GM21619 (cell line): ENCODE data around the gene TTC4.

Experiments used
- ATAC-seq: cut with Tn5 transposase; IDR thresholded peaks from one replicate; pipeline ENCODE4 v1.9.1; 2021; ENCODE audit not compliant: unreplicated experiment

TTC4 gene

GRCh38 chr1:54715493-54716298 is at the start of gene TTC4:
TTC4 (plus strand) TSS chr1:54715861; CDS start chr1:54715909, 48 bp downstream.
- peak; percentile 97 for ATAC-seq

GRCh38 chr1:54666333-54666732 is 49.3 kb upstream of the TTC4 start:
- ATAC-seq, result no peak

GRCh38 chr1:54667797-54668196 is 47.9 kb upstream of the TTC4 start:
- no peak for ATAC-seq

DNA sequence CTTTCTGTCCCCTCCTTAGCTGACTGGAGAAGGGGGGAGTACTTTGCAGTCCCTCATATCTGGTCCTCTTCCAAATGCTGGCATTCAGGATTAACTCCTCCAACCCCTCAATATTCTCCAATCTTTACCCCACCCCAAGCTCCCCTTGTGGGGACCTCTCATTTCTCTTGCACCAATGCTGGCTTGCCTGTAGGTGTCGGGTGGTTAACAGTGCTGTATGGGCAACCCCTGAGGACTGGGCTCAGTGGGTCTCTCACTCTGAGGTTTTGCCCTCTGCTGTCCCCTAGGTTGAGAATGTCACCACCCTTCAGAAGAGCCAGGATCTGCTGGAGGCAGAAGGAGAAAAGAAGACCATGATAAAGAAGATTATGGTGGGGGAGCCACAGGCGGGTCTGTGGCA is 47.1 kb upstream of the TTC4 start:
- ATAC-seq, result no peak

DNA sequence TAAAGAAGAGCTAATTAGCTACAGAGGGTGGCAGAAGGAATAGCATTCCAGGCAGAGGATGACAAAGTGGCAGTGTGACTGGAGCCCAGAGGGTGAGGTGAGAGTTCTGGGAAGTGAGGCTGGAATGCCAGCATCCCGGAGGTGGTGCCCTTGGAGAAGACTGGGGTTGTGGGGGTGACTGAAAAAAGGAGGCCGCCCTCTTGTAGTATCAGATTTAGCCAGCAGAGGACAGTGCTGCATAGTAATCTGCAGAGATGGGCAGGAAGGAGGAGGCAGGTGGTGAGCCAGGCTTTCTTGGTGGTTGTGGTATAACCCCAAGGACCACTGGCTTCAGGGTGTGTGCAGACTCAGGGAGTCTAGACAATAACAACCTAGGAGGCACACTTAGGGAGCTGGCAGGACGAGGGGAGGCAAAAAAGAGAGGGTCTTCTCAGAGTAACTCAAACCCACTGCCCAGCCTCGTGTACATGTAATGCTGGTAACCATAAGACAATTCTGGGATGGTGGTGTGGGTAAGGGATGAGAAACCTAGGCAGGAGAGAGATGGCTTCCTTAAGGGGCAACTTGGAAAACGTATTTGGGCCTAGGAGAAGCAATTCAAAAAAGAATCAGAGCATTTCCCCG is 43.6 kb upstream of the TTC4 start:
- no peak for ATAC-seq

- ATAC-seq, result no peak
These were observed 36.7 kb upstream of the TTC4 start for GRCh38 chr1:54678776-54679643.

- no peak for ATAC-seq
These were observed 36.0 kb upstream of the TTC4 start for GRCh38 chr1:54679706-54680105.

DNA sequence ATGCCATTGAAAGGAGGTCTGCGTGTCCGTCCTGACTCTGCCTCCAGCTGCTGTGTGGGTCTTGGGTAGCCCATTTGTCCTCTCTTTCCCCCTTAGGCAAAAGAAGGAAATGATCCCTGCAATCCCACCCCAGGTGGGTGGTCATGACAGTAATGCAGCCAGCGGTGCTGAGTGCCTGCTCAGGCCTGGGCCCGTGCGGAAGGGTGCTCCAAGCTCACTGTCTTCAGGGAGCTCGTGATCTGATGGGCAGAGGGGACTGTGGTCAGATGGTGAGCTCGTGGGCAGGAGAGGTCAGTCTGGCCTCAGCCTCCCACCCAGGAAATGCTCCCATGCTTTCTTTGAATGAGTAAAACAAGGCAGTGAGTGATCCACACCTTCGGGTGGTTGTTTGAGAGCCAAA is 35.3 kb upstream of the TTC4 start:
- ATAC-seq, result no peak

DNA sequence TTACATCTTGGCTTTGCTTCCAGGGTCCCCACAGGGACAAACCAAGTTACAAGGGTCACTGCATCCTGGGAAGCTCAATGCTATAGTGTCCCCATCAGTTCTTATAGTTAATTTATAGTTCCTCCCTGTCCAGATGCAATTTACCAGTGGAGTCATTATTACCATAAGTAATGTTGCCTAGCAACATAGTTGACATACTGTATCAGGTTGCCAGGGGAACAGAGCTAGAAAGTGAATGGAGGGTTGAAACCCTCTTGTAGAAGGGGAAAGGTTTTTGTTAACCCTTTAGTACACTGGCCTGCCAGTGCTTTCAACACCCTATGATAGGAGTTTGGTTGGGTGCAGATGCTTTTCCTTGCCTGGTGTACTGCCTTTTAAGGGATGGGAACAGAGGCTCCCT is 34.3 kb upstream of the TTC4 start:
- no peak for ATAC-seq

GRCh38 chr1:54683453-54683852 is 32.2 kb upstream of the TTC4 start:
- no peak for ATAC-seq

GRCh38 chr1:54685335-54685905 is 30.2 kb upstream of the TTC4 start:
- no peak for ATAC-seq

DNA sequence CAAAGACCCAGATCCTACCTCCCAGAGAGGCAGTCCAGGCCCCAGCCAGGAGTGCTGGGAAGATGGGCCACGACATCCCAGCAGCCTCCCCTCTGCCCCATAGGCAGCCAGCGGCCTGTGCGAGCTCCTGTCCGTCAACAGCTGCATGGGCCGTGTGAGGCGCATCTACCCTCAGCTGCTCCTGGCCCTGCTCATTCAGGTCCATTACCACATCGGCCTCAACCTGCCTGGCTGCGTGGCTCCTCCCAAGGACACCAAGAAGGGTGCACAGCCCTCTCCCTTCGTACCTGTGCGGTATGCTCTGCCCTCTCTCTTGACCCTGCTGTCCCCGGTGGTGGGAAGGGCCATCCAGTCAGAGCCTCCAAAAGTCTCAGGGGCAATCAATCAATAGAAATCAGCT is 29.5 kb upstream of the TTC4 start:
- ATAC-seq, result no peak

DNA sequence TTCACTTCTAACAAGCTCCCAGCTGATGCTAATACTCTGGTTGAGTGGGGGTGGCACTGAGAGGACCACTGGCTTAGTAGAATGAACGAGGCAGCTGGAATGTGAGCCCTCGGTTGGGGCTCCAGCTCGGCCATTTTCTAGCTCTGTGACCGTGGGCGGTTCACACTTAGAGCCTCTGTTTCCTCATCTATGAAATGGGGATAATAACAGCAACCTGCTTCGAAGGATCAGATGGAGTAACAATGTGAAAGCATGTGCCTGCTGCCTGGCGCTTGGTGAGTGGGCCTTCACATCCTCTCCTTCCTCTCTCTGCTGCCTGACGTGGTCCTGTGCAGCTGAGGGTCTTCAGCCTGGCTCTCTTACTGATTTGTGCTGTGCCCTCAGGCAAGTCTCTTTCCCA is 20.9 kb upstream of the TTC4 start:
- no peak for ATAC-seq

DNA sequence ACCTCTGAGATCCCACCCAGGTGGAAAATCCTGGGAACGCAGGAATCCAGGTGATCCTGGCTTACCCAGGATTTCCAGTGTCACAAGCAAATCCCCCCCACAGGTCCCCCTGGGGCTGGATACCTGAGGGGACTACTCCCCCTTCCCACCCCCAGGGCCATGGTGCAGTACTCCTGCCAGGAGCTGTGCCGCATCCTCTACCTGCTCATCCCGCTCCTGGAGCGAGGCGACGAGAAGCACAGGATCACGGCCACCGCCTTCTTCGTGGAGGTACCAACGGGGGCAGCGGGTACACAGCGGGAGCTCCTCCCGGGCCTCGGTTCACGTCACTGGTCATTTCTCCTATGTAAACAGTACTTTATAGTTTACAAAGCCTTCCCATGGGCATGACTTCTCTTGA is 20.4 kb upstream of the TTC4 start:
- ATAC-seq, result no peak

- no peak for ATAC-seq
These were observed 19.9 kb upstream of the TTC4 start for GRCh38 chr1:54695764-54696163.

- no peak for ATAC-seq
These were observed 19.4 kb upstream of the TTC4 start for GRCh38 chr1:54696262-54696661.

GRCh38 chr1:54697896-54698295 is 17.8 kb upstream of the TTC4 start:
- no peak for ATAC-seq

DNA sequence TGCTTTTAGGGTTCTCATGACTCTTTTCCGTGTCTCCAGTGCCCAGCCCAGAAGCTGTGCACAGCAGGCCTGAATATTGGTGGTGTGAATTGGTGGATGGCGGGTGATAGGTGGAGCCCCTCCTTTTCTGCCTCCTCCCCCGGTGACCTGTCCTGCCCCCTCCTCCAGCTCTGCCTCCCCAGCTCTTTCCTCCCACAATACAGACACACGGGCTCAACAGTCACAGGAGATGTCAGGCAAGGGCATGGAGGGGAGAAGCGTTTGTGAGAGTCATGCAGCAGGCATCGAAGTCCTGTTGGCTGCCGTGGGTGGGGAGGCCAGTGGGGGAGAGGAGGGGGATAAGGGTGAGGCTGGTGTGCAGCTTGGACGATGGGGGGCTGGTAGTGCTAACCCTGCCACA is 17.3 kb upstream of the TTC4 start:
- ATAC-seq, result no peak

DNA sequence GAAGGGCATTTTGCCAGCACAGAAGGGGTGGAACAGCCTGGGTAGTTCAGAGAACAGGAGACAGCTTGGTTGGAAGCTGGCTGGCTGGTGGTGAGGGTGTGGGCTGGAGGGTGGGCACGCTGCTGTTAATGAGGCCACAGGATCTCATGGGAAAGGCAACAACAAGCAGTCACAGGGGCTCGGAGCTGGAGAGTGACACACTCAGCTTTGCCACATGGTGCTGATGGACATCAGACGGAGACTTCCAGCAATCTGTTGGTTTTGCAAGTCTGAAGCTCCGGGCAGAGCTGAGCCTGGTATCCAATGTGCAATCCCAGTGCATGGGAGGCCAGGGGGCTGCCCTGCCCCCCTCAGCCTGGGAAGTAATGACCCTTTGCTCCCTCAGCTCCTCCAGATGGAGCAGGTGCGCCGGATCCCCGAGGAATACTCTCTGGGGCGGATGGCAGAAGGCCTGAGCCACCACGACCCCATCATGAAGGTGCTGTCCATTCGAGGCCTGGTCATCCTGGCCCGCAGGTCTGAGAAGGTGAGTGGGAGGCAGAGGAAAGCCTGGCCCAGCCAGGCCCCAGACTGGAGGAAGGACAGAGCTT is 15.6 kb upstream of the TTC4 start:
- ATAC-seq, result no peak

DNA sequence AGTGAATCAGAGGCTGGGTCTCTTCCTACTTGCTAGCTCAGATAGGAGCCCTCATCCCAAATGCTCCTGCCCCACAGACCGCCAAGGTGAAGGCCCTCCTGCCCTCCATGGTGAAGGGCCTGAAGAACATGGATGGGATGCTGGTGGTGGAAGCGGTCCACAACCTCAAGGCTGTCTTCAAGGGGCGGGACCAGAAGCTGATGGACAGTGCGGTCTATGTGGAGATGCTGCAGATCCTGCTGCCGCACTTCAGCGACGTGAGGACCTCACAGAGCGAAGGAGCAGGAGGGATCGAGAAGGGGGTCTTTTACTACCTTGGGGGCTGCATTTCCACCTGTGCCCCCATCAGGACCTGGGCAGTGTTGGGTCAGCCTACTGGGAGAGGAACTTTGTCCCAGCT is 14.6 kb upstream of the TTC4 start:
- ATAC-seq, result no peak

DNA sequence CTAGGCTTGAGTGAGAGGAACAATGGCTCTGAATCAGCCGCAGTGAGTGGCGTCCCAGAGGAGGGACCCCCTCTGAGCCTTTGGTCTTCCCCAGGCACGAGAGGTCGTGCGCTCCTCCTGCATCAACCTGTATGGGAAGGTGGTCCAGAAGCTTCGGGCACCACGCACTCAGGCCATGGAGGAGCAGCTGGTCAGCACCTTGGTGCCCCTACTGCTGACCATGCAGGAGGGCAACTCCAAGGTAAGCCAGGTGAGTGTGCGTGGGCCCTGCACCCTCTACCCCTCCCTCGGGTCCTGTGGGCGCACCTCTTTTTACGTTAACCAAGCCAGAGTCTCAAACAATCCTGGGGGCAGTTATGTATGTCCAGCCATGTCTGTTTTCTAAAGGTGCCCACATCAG is 13.7 kb upstream of the TTC4 start:
- ATAC-seq, result no peak
